Inferior parietal cortex (tissue), 1 donor: ENCODE results near the gene STKLD1.
A peak's percentile ranks its signal among the peaks of the same experiment; 100 is the strongest.
"Not testable (repeated sequence)": the region's sequence is repeated elsewhere in the genome, so short reads cannot be mapped to it uniquely, and the experiment has no call there.

Experiments
- DNase-seq: peaks from one replicate; pipeline ENCODE4 v3.0.0-alpha.2; 2016; ENCODE audit errors: extremely low spot score

The STKLD1 gene

GRCh38 chr9:133375724-133376654 lies at the start of gene STKLD1, which contains the start of gene SURF4:
Gene STKLD1 (plus strand): TSS chr9:133376366. CDS start chr9:133376474, 108 bp downstream.
Gene SURF4 (minus strand): TSS chr9:133376060. CDS start chr9:133375969, 91 bp downstream.
- peak; percentile 90 for DNase-seq

DNA sequence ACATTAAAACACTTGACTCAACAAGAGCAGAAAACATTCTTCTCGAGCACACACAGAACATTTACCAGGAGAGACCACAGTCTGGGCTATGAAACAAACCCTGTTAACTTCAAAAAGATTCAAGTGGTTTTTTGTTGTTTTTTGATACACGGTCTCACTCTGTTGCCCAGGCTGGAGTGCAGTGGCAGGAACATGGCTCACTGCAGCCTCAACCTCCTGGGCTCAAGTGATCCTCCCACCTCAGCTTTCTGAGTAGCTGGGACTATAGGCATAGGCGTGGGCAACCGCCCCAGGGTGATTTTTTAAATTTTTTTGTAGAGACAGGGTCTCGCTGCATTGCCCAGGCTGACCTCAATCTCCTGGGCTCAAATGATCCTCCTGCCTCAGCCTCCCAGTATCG lies 49.1 kb upstream of the STKLD1 start:
- not testable (repeated sequence) for DNase-seq

GRCh38 chr9:133327834-133328484 lies 48.2 kb upstream of the STKLD1 start:
- DNase-seq: no peak

GRCh38 chr9:133329306-133330156 lies 46.6 kb upstream of the STKLD1 start:
- not testable (repeated sequence) for DNase-seq

- DNase-seq: no peak
These were observed 44.9 kb upstream of the STKLD1 start for GRCh38 chr9:133331221-133331620.

DNA sequence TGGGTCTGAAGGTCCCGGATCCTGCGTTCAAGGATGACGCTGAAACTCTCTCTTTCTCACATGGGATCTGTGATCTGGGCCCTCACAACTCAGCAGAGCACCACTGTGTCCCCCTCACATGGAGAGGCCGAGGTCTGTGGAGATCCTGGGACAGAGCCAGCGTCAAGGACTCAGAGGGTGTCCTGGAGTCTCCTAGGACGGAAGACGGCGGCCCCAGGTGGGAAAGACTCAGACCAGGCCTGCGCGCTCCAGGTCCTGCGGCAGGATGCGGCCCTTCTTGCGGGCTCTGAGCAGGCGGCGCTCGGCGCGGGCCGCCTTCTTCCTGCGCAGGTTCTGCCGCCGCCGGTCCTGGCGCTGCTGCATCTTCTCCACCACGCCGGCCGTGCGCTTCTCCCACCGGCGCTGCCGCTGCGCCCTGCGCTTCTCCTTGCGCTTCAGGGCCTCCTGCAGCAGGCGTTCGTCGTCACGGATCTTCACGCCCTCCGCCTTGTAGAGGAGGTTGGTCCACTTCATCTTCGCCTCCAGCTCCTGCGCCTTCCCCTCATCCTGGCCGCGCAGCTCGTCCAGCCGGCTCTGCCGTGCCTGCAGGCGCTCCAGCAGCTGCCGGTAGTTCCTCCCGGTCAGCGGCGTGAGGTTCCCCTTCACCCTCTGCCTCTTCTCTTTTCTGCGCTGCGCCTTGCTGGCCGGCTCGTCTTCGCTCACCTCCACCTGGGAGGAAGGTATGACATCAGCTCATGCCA lies 44.4 kb upstream of the STKLD1 start:
- no peak for DNase-seq

GRCh38 chr9:133332381-133332730 lies 43.8 kb upstream of the STKLD1 start:
- no peak for DNase-seq

- no peak for DNase-seq
These were observed 43.2 kb upstream of the STKLD1 start for GRCh38 chr9:133333011-133333410.

GRCh38 chr9:133333566-133333965 lies 42.6 kb upstream of the STKLD1 start:
- no peak for DNase-seq

DNA sequence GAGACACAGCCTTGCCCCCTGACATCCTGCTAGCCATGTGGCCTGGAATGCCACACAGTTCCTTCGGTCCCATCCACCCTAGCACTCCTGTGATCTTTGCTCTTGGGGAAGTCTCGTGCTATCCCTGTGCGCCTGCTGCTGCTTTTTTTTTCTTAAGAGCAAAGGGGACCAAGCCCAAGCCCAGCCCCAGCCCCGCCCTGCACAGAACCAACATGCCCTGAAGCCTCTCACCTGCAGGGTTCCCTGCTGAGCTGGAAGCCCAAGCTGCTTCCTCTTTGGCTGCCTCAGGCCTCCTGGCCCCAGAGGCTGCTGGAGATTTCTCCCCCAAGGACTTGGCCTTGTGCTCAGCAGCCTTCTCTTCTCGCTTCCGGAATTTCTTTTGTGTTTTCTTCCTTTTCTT lies 42.0 kb upstream of the STKLD1 start:
- DNase-seq: no peak

DNA sequence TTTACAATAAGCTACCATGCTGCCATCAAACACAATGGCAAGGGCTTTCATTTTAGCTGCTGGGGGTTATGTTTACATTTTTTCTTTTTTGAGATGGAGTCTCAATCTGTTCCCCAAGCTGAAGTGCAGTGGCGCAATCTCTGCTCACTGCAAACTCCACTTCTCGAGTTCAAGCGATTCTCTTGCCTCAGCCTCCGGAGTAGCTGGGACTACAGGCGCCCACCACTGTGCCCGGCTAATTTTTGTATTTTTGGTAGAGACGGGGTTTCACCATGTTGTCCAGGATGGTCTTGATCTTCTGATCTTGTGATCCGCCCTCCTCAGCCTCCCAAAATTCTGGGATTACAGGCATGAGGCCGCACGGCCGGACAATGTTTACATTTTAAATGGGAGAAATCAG lies 41.3 kb upstream of the STKLD1 start:
- DNase-seq: not testable (repeated sequence)

- DNase-seq: peak; percentile 93
These were observed 40.0 kb upstream of the STKLD1 start, which contains the start of gene SURF6 for GRCh38 chr9:133335924-133336811. Gene SURF6 (minus strand): TSS chr9:133336188. CDS start chr9:133336132, 56 bp downstream.

DNA sequence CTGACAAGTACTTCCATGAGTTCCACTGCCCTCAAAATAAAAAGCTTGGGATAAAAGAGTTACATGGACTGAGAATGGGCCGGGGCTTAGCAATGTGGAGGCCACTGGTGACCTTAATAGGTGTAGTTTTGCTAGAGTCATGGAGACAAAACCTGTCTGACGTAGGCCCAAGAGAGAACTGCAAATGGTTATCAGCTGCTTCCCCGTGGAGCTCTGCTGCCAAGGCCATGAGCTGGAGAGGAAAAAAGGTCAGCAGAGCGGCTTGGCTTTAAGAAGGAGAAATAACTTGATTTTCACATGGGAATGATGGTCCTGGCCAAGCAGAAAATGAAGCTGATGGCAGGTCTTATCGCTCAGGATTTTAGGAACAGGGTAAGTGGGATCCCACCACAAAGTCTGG lies 36.5 kb upstream of the STKLD1 start:
- DNase-seq: no peak

- no peak for DNase-seq
These were observed 35.9 kb upstream of the STKLD1 start for GRCh38 chr9:133340256-133340655.

- no peak for DNase-seq
These were observed 35.2 kb upstream of the STKLD1 start for GRCh38 chr9:133340916-133341315.

GRCh38 chr9:133341369-133342068 lies 34.6 kb upstream of the STKLD1 start:
- no peak for DNase-seq

GRCh38 chr9:133342069-133342406 lies 34.1 kb upstream of the STKLD1 start:
- DNase-seq: no peak

DNA sequence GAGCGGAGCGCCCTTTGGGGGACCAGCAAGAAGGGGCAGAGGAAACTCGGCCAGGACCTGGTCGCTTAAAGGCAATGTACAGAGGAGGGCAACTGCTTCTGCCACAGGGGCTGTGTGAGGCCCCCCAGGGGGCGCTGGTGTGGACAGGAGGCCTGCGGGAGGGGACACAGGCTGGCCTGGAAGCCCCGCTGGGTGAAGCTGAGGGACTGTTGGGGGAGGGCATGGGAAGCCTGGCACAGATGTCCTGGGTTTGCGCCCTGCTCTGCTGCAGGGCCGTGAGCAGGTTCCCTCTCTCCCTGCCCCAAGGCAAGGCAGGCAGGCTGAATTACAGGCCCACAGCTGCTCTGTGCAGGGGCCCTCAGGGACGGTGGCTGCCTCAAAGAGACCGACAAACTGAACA lies 33.6 kb upstream of the STKLD1 start:
- no peak for DNase-seq

GRCh38 chr9:133344071-133344470 lies 32.1 kb upstream of the STKLD1 start:
- no peak for DNase-seq

DNA sequence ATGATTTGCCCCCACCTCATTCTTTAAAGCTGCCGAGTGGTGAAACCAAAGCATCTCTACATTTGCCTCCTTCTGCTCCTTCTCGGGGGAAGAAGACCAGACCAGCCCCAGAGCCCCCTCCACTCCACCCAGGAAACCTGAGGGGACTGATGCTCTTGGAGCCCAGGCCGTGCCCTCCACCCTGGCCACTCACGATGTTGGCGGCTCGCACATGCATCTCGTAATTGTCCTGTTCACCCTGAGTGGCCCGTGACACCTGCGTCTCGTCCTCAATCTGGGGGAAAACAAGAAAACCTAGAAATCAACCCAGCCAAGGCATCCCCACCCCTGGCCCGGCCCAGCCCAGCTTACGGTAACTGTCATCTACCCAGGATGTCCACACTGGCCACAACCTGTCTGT lies 31.2 kb upstream of the STKLD1 start:
- no peak for DNase-seq
